NT2/D1 (cell line): ENCODE results near the gene HYDIN.

ENCODE experiments used
- SUZ12 ChIP-seq: IDR thresholded peaks from 2 replicates; pipeline ENCODE4 v1.6.1; 2011; ENCODE audit not compliant: insufficient read length, insufficient read depth; ENCODE audit errors: extremely low read depth
- YY1 ChIP-seq: IDR thresholded peaks from 2 replicates; pipeline ENCODE4 v1.6.1; 2011; ENCODE audit not compliant: insufficient read length, insufficient read depth
- ZNF274 ChIP-seq: IDR thresholded peaks from 2 replicates; pipeline ENCODE4 v1.6.1; 2011; ENCODE audit warnings: mild to moderate bottlenecking, low read depth, low read length

GRCh38 chr16:70775399-70775798 is 455.1 kb downstream of the HYDIN start:
- TF ChIP-seq YY1 (no peak), ZNF274 (no peak), SUZ12 (no peak)
